K562 (cell line): ENCODE results near the gene CST8. TPM values are rescaled to one million over a fixed set of nuclear protein-coding genes. Genes with fewer than 3 reads are reported as not detected.

Experiments used
- ATAC-seq: fragments of 200-7000 bp; cut with Tn5 transposase; 3 replicates; pipeline ENCODE4 v1.9.1; 2020; ENCODE audit warnings: moderate library complexity
- BruUV-seq: library from RNA; stranded (reverse); fragments of 400-500 nt; replicated peaks from 2 replicates; lab custom pipeline; 2021; lab: Mats Ljungman, UMichigan
- CTCF ChIA-PET: fragments of 300-600 bp; formaldehyde crosslinking; extraction: SDS; loops from one replicate; lab custom pipeline; 2021; ENCODE audit warnings: low intra/inter-chr PET ratio; lab: Yijun Ruan, JAX
- POLR2A ChIA-PET: fragments of 300-600, 350-650 bp; sonication (Branson Sonifier 250); formaldehyde crosslinking; extraction: SDS; loops from one replicate; lab custom pipeline; 2021; ENCODE audit warnings: antibody characterized with exemption, inconsistent platforms; lab: Yijun Ruan, JAX
- DNase-seq, 4 experiments: peaks; one replicate each; pipeline versions ENCODE4 v3.0.0 to v3.0.0-alpha.2; 2011 to 2018; ENCODE audit warnings: low spot score in 3 of 4, mixed read lengths in 3 of 4; ENCODE audit errors: extremely low read depth in 1 of 4
- FAIRE-seq: peaks from 2 replicates; lab custom pipeline; 2011; peaks lifted over from hg19 to GRCh38; lab: Jason Lieb, UNC
- H2AFZ ChIP-seq: 2 replicates; pipeline ENCODE4 v1.6.0; 2011; ENCODE audit warnings: low read depth, low read length, control low read depth, inconsistent platforms
- H3K27ac ChIP-seq: fragments of 200-600 bp; 3 replicates; pipeline ENCODE4 v1.8.0; 2011; ENCODE audit warnings: low read depth, mild to moderate bottlenecking, control low read depth, inconsistent platforms, low read length, moderate library complexity, mixed read lengths; ENCODE audit errors: extremely low read depth
- H3K27me3 ChIP-seq, 2 experiments: fragments of 300-600 bp in 1 of 2; 2 replicates in 1 of 2; 3 replicates in 1 of 2; pipeline versions ENCODE4 v1.6.0 to v1.8.0; 2011; ENCODE audit warnings: inconsistent platforms in 2 of 2, low read length in 2 of 2, mild to moderate bottlenecking in 1 of 2, mixed read lengths in 1 of 2, moderate library complexity in 1 of 2; ENCODE audit not compliant: control insufficient read depth in 2 of 2, insufficient read depth in 2 of 2
- H3K36me3 ChIP-seq: fragments of 300-600 bp; 3 replicates; pipeline ENCODE4 v1.8.0; 2011; ENCODE audit warnings: mild to moderate bottlenecking, low read length, inconsistent platforms; ENCODE audit not compliant: control insufficient read depth, insufficient read depth
- H3K4me1 ChIP-seq, 2 experiments: fragments of 200-600 bp in 1 of 2; replicated peaks in 1 of 2; 2 replicates in 1 of 2; 3 replicates in 1 of 2; pipeline versions ENCODE4 v1.5.1 to v1.8.0; 2011; ENCODE audit warnings: inconsistent platforms in 2 of 2, low read length in 2 of 2, mild to moderate bottlenecking in 1 of 2, mixed read lengths in 1 of 2, moderate library complexity in 1 of 2; ENCODE audit not compliant: control insufficient read depth in 2 of 2, insufficient read depth in 2 of 2
- H3K4me2 ChIP-seq: 2 replicates; pipeline ENCODE4 v1.6.1; 2011; ENCODE audit warnings: low read length, control low read depth, inconsistent platforms, mixed read lengths; ENCODE audit not compliant: insufficient read depth
- H3K4me3 ChIP-seq: fragments of 200-600 bp; sonication (generic), shearing (Covaris generic); 2 replicates; pipeline ENCODE4 v1.5.1; 2016; ENCODE audit warnings: control low read depth, inconsistent platforms
- H3K79me2 ChIP-seq: fragments of 200-600 bp; 3 replicates; pipeline ENCODE4 v1.8.0; 2011; ENCODE audit warnings: low read length, inconsistent platforms; ENCODE audit not compliant: control insufficient read depth, insufficient read depth
- H3K9ac ChIP-seq, 2 experiments: 2 replicates each; pipeline versions ENCODE4 v1.6.0 to v1.6.1; 2011; ENCODE audit warnings: low read depth in 2 of 2, low read length in 2 of 2, control low read depth in 1 of 2, inconsistent platforms in 1 of 2, mild to moderate bottlenecking in 1 of 2, mixed read lengths in 1 of 2; ENCODE audit not compliant: insufficient read depth in 1 of 2
- H3K9me1 ChIP-seq: one replicate; pipeline ENCODE4 v1.6.0; 2011; ENCODE audit warnings: inconsistent platforms, mild to moderate bottlenecking, low read length, moderate library complexity; ENCODE audit not compliant: control insufficient read depth, insufficient read depth
- H3K9me3 ChIP-seq: replicated peaks from 2 replicates; pipeline ENCODE4 v1.5.1; 2011; ENCODE audit warnings: low read depth, low read length, inconsistent platforms; ENCODE audit not compliant: control insufficient read depth, insufficient read depth
- H4K20me1 ChIP-seq: replicated peaks from 2 replicates; pipeline ENCODE4 v1.6.1; 2011; ENCODE audit warnings: low read length, inconsistent platforms, mixed read lengths; ENCODE audit not compliant: control insufficient read depth, insufficient read depth
- CBX2 ChIP-seq: fragments of 200-600 bp; sonication (generic); IDR thresholded peaks from one replicate; pipeline ENCODE4 v1.6.1; 2012; ENCODE audit warnings: mild to moderate bottlenecking, low read length, inconsistent platforms; ENCODE audit not compliant: insufficient read depth, poor library complexity, severe bottlenecking
- FOS ChIP-seq: IDR thresholded peaks from 3 replicates; pipeline ENCODE4 v1.6.1; 2011; ENCODE audit not compliant: insufficient read length; ENCODE audit errors: extremely low read depth
- ZC3H8 ChIP-seq: fragments of 450-650 bp; IDR thresholded peaks from 2 replicates; pipeline ENCODE4 v1.6.1; 2017
- ZNF584 ChIP-seq: fragments of 200-800 bp; sonication (Bioruptor generic); IDR thresholded peaks from 2 replicates; pipeline ENCODE4 v1.6.1; 2016; ENCODE audit warnings: low read depth, mild to moderate bottlenecking, missing genetic modification characterization, missing compliant biosample characterization
- ZNF699 ChIP-seq: fragments of 250-450 bp; sonication (Bioruptor Pico); IDR thresholded peaks from 2 replicates; pipeline ENCODE4 v1.8.0; 2021; ENCODE audit warnings: mild to moderate bottlenecking, moderate library complexity; ENCODE audit not compliant: insufficient replicate concordance
- WGBS: fragments of 100-300 bp; shearing (Covaris generic); methylation state at CpG from one replicate; pipeline ENCODE4 v1.1.6; 2016; ENCODE audit warnings: low coverage, mixed read lengths; ENCODE audit not compliant: insufficient coverage; ENCODE audit errors: missing lambda C conversion rate; 5-methylcytosine and 5-hydroxymethylcytosine counted together
- in situ Hi-C: fragments of 300-500 bp; cut with MboI; formaldehyde crosslinking; loops from 4 replicates; pipeline ENCODE4 v1.15.0; 2018; ENCODE audit warnings: inconsistent platforms, mixed read lengths
- intact Hi-C: fragments of 100-400 bp; cut with micrococcal nuclease; formaldehyde crosslinking; loops from 2 replicates; pipeline ENCODE4 v1.14.2; 2022
- polyA plus RNA-seq, 8 experiments: library from polyadenylated mRNA; depleted of rRNA in 4 of 8; stranded (reverse) in 5 of 8; unstranded in 3 of 8; fragments of >200 nt; fragmentation: Nextera tagmentation in 2 of 8; fragmentation: Illumina TruSeq in 1 of 8; extraction: Ambion mirVana in 2 of 8; extraction: Trizol in 1 of 8; gene quantifications; 2 replicates each; pipeline versions ENCODE4 v1.2.1 to v1.2.3, GENCODE V29; 2011 to 2014; ENCODE audit warnings: inconsistent platforms in 1 of 8, missing spikeins in 1 of 8
- total RNA-seq, 7 experiments: library from RNA; depleted of rRNA in 6 of 7; stranded (reverse); fragments of >200 nt in 6 of 7; fragmentation: Illumina TruSeq in 2 of 7; extraction: Trizol in 2 of 7; gene quantifications; 2 replicates each; pipeline versions ENCODE4 v1.2.1 to v1.2.3, GENCODE V29; 2011 to 2021; ENCODE audit warnings: low replicate concordance in 1 of 7
- TF ChIP-seq, protein P1 (sequence below): fragments of 450-650 bp; IDR thresholded peaks from 2 replicates; pipeline ENCODE4 v1.6.1; 2016
- TF ChIP-seq, protein P2 (sequence below): IDR thresholded peaks from 3 replicates; pipeline ENCODE4 v1.6.1; 2011; ENCODE audit warnings: borderline replicate concordance, mild to moderate bottlenecking; ENCODE audit not compliant: insufficient read length, insufficient read depth
- TF ChIP-seq, protein P3 (sequence below): fragments of 150-350 bp; IDR thresholded peaks from 2 replicates; pipeline ENCODE4 v1.6.1; 2014; ENCODE audit warnings: low read depth, mild to moderate bottlenecking, low read length, borderline replicate concordance
- TF ChIP-seq, protein P4 (sequence below): sonication (generic); formaldehyde crosslinking; IDR thresholded peaks from 2 replicates; pipeline ENCODE4 v1.8.1; 2023; ENCODE audit warnings: missing genetic modification reagents, mild to moderate bottlenecking, borderline replicate concordance
- TF ChIP-seq, protein P5 (sequence below): sonication (generic); formaldehyde crosslinking; IDR thresholded peaks from 2 replicates; pipeline ENCODE4 v1.8.0; 2023; ENCODE audit warnings: mild to moderate bottlenecking, missing genetic modification reagents

CST8 gene
- total and polyA plus RNA-seq, 9 of the 15 experiments (the other 6 are each of a cell fraction or from before 2014, with no cell fraction given) = not detected

DNA sequence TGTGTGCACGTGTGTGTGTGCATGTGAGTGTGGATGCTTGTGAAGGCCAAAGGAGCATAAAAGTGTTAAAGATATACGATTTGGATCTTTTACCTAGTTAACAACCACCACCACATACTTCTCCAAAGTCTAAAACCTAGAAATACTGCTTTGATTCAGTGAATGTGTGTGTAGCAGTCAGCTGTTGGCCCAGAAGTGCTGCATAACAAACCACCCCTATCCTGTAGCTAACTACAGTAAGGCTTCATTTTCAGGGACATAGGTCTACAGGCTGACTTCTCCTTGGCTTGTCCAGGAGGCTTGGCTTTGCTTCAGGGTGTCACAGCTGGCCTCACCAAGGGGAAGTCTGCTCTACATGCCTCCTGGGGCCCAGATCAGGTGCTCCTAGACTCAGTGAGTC lies 2.4 kb upstream of the CST8 start:
- BruUV-seq = no TSS peak
- TF ChIP-seq ZC3H8 = no peak
- TF ChIP-seq FOS = no peak
- no peak for TF ChIP-seq CBX2
- TF ChIP-seq, protein P1, sequence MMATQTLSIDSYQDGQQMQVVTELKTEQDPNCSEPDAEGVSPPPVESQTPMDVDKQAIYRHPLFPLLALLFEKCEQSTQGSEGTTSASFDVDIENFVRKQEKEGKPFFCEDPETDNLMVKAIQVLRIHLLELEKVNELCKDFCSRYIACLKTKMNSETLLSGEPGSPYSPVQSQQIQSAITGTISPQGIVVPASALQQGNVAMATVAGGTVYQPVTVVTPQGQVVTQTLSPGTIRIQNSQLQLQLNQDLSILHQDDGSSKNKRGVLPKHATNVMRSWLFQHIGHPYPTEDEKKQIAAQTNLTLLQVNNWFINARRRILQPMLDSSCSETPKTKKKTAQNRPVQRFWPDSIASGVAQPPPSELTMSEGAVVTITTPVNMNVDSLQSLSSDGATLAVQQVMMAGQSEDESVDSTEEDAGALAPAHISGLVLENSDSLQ = no peak
- TF ChIP-seq, protein P2, sequence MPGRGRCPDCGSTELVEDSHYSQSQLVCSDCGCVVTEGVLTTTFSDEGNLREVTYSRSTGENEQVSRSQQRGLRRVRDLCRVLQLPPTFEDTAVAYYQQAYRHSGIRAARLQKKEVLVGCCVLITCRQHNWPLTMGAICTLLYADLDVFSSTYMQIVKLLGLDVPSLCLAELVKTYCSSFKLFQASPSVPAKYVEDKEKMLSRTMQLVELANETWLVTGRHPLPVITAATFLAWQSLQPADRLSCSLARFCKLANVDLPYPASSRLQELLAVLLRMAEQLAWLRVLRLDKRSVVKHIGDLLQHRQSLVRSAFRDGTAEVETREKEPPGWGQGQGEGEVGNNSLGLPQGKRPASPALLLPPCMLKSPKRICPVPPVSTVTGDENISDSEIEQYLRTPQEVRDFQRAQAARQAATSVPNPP = no peak
- TF ChIP-seq, protein P3, sequence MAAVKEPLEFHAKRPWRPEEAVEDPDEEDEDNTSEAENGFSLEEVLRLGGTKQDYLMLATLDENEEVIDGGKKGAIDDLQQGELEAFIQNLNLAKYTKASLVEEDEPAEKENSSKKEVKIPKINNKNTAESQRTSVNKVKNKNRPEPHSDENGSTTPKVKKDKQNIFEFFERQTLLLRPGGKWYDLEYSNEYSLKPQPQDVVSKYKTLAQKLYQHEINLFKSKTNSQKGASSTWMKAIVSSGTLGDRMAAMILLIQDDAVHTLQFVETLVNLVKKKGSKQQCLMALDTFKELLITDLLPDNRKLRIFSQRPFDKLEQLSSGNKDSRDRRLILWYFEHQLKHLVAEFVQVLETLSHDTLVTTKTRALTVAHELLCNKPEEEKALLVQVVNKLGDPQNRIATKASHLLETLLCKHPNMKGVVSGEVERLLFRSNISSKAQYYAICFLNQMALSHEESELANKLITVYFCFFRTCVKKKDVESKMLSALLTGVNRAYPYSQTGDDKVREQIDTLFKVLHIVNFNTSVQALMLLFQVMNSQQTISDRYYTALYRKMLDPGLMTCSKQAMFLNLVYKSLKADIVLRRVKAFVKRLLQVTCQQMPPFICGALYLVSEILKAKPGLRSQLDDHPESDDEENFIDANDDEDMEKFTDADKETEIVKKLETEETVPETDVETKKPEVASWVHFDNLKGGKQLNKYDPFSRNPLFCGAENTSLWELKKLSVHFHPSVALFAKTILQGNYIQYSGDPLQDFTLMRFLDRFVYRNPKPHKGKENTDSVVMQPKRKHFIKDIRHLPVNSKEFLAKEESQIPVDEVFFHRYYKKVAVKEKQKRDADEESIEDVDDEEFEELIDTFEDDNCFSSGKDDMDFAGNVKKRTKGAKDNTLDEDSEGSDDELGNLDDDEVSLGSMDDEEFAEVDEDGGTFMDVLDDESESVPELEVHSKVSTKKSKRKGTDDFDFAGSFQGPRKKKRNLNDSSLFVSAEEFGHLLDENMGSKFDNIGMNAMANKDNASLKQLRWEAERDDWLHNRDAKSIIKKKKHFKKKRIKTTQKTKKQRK = no peak
- TF ChIP-seq, protein P4, sequence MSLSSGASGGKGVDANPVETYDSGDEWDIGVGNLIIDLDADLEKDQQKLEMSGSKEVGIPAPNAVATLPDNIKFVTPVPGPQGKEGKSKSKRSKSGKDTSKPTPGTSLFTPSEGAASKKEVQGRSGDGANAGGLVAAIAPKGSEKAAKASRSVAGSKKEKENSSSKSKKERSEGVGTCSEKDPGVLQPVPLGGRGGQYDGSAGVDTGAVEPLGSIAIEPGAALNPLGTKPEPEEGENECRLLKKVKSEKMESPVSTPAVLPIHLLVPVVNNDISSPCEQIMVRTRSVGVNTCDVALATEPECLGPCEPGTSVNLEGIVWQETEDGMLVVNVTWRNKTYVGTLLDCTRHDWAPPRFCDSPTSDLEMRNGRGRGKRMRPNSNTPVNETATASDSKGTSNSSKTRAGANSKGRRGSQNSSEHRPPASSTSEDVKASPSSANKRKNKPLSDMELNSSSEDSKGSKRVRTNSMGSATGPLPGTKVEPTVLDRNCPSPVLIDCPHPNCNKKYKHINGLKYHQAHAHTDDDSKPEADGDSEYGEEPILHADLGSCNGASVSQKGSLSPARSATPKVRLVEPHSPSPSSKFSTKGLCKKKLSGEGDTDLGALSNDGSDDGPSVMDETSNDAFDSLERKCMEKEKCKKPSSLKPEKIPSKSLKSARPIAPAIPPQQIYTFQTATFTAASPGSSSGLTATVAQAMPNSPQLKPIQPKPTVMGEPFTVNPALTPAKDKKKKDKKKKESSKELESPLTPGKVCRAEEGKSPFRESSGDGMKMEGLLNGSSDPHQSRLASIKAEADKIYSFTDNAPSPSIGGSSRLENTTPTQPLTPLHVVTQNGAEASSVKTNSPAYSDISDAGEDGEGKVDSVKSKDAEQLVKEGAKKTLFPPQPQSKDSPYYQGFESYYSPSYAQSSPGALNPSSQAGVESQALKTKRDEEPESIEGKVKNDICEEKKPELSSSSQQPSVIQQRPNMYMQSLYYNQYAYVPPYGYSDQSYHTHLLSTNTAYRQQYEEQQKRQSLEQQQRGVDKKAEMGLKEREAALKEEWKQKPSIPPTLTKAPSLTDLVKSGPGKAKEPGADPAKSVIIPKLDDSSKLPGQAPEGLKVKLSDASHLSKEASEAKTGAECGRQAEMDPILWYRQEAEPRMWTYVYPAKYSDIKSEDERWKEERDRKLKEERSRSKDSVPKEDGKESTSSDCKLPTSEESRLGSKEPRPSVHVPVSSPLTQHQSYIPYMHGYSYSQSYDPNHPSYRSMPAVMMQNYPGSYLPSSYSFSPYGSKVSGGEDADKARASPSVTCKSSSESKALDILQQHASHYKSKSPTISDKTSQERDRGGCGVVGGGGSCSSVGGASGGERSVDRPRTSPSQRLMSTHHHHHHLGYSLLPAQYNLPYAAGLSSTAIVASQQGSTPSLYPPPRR (CRISPR knock-in tag) = no peak
- TF ChIP-seq, protein P5, sequence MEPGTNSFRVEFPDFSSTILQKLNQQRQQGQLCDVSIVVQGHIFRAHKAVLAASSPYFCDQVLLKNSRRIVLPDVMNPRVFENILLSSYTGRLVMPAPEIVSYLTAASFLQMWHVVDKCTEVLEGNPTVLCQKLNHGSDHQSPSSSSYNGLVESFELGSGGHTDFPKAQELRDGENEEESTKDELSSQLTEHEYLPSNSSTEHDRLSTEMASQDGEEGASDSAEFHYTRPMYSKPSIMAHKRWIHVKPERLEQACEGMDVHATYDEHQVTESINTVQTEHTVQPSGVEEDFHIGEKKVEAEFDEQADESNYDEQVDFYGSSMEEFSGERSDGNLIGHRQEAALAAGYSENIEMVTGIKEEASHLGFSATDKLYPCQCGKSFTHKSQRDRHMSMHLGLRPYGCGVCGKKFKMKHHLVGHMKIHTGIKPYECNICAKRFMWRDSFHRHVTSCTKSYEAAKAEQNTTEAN (CRISPR knock-in tag) = no peak
- no peak for TF ChIP-seq ZNF699 (CRISPR knock-in tag)
- no peak for TF ChIP-seq ZNF584

More for the DNA sequence above, 2.4 kb upstream of the CST8 start:
- POLR2A ChIA-PET = no interaction called here
- Histone ChIP-seq H3K36me3 (no peaks in the 10 kb centered on the region), H3K4me2 (no peak overlapping the region), H3K9me1 (peaks cover under 1% of the 10 kb centered on the region), H3K4me1 (peaks cover 0 to 2% of the 10 kb centered on the region in 2 experiments; a peak in 2 of 5 replicates), H3K4me3 (no peak overlapping the region), H3K27ac (no peak overlapping the region), H3K79me2 (no peaks in the 10 kb centered on the region), H3K9ac (no peak overlapping the region), H3K9me3 (no peaks in the 10 kb centered on the region), H4K20me1 (no peaks in the 10 kb centered on the region), H3K27me3 (no peaks in the 10 kb centered on the region; a peak in 1 of 5 replicates), H2AFZ (no peak overlapping the region)
- ATAC-seq (no peak), DNase-seq (no peak), FAIRE-seq (no peak)
- WGBS = 0% methylated on average over 2 of the region's 2 CpGs
- in situ Hi-C loops = no loop called here
- intact Hi-C loops = no loop called here
- CTCF ChIA-PET = no interaction called here
